ENCODE data around the gene ACP3.

DNA sequence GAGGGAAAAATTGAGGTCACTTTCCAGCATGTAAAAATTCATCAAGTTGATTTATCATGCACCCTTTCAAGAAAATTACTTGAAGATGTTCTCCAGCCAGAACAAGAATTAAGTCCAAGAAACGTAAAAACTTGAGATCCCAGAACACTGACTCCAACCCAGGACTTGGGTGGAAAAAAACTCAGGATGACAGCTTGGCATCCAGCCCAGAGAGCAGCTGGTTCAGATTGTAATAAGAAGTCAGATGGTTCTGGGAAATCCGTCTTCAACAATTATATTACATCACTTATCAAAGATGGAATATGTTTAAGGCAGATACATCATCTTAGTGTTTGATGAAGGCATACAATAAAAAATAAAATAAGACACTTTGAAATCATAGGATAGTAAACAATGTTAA, 77.1 kb downstream of the ACP3 start:
- no peak for TF ChIP-seq EZH2 (IDR thresholded peaks at IDR 0.05; ENCODE audit: low read length, missing control alignments)
- TF ChIP-seq, protein P1, sequence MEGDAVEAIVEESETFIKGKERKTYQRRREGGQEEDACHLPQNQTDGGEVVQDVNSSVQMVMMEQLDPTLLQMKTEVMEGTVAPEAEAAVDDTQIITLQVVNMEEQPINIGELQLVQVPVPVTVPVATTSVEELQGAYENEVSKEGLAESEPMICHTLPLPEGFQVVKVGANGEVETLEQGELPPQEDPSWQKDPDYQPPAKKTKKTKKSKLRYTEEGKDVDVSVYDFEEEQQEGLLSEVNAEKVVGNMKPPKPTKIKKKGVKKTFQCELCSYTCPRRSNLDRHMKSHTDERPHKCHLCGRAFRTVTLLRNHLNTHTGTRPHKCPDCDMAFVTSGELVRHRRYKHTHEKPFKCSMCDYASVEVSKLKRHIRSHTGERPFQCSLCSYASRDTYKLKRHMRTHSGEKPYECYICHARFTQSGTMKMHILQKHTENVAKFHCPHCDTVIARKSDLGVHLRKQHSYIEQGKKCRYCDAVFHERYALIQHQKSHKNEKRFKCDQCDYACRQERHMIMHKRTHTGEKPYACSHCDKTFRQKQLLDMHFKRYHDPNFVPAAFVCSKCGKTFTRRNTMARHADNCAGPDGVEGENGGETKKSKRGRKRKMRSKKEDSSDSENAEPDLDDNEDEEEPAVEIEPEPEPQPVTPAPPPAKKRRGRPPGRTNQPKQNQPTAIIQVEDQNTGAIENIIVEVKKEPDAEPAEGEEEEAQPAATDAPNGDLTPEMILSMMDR (conservative IDR thresholded peaks at IDR 0.05 in 1 of 2, IDR thresholded peaks at IDR 0.05 in 1 of 2; ENCODE audit: low read depth in 1 of 2, low read length in 2 of 2), result no peak

Measured in fibroblast of lung (primary cell).